Measurements from ENCODE around the gene MPND. TPM values are rescaled to one million over a fixed set of nuclear protein-coding genes. Genes with fewer than 3 reads are reported as not detected.

MPND gene
- total and polyA plus RNA-seq, 10 of the 15 experiments (the other 5 are each of a cell fraction or from before 2014, with no cell fraction given) = 0.79 to 18.3 (median 6.0) TPM

- ChIA-PET CTCF (interaction anchor here (0.9 to 2.1 kb wide), 7 partner anchors 9 to 113 kb away, joined by 3 to 10 read pairs (median 6); partner anchors contain the start of genes CHAF1A and SH3GL1), POLR2A (interaction anchor here (0.7 to 9.4 kb wide), 7 partner anchors 10 to 150 kb away, joined by 3 to 110 read pairs (median 5); partner anchors contain the start of genes CHAF1A, EBI3 and SH3GL1), RAD21 (ENCODE audit: unreplicated experiment) (interaction anchor here (0.6 to 2.8 kb wide), 5 partner anchors 10 to 409 kb away, joined by 3 to 17 read pairs (median 4); partner anchors contain the start of genes CHAF1A, DAPK3, EBI3 and MPND), SMC1A (ENCODE audit: uncharacterized antibody, unreplicated experiment) (interaction anchor here (1.2 to 4.3 kb wide), 4 partner anchors 10 to 22 kb away, joined by 3 to 24 read pairs (median 4); partner anchors contain the start of gene CHAF1A)
- peaks cover 5 to 8% of the 10 kb centered on the region in 2 experiments; a peak in 3 of 4 replicates for H3K36me3 ChIP-seq (ENCODE audit: control insufficient read depth in 2 of 2, insufficient read depth in 2 of 2, low read length in 1 of 2)
- WGBS (ENCODE audit: insufficient coverage, insufficient replicate concordance, low lambda C conversion rate, missing lambda C conversion rate) = 2% methylated on average over 19 of the region's 20 CpGs
- ATAC-seq = peak; percentile 52
- peak; percentile 69 for DNase-seq (ENCODE audit: low read depth, low spot score)
- H3K27me3 ChIP-seq (replicated peaks in 1 of 2; ENCODE audit: control insufficient read depth in 2 of 2, insufficient read depth in 2 of 2, low read length in 1 of 2) = no peaks in the 10 kb centered on the region
- intact Hi-C loops (cut with micrococcal nuclease; ENCODE audit: unreplicated experiment) (no loop called here), in situ Hi-C loops (cut with MboI) (no loop called here)
- peaks cover 73% of the 10 kb centered on the region for H3K4me1 ChIP-seq (ENCODE audit: control insufficient read depth, insufficient read depth, low read length)
- H3K4me2 ChIP-seq (ENCODE audit: control insufficient read depth, insufficient read depth) = peak overlapping the region; percentile 67
- peak overlapping the region; percentile 76 for H3K9ac ChIP-seq (ENCODE audit: control insufficient read depth, insufficient read depth, low read length)
- peak overlapping the region; percentile 53 for H3K4me3 ChIP-seq
- BruUV-seq (replicated peaks) = no TSS peak
- H2AFZ ChIP-seq (ENCODE audit: control insufficient read depth, low read depth, low read length) = no peak overlapping the region
- peaks cover 81% of the 10 kb centered on the region for H3K79me2 ChIP-seq (ENCODE audit: control insufficient read depth, insufficient read depth, low read length)
- FAIRE-seq = peak; percentile 23
- no peaks in the 10 kb centered on the region for H4K20me1 ChIP-seq (ENCODE audit: control insufficient read depth, insufficient read depth)
- H3K9me3 ChIP-seq (replicated peaks; ENCODE audit: control insufficient read depth, insufficient read depth, low read length) = no peaks in the 10 kb centered on the region
- peak overlapping the region; percentile 64 for H3K27ac ChIP-seq (ENCODE audit: control insufficient read depth, insufficient read depth)
- peak; percentile 34; the same call in 1 of the 2 replicates for TF ChIP-seq BCL11A (IDR thresholded peaks at IDR 0.05; ENCODE audit: low read depth, low read length)
- TF ChIP-seq POLR2AphosphoS5 (IDR thresholded peaks at IDR 0.05; ENCODE audit: low read length) = no peak
- TF ChIP-seq CBX5 (IDR thresholded peaks at IDR 0.05; ENCODE audit: low read depth) = no peak
- TF ChIP-seq EZH2 (IDR thresholded peaks at IDR 0.05; ENCODE audit: borderline replicate concordance, control insufficient read depth, low read depth, low read length) = no peak
- TF ChIP-seq ELK1 (IDR thresholded peaks at IDR 0.05; ENCODE audit: low read depth, low read length) = no peak
- TF ChIP-seq NR2C2 (IDR thresholded peaks at IDR 0.05; ENCODE audit: borderline replicate concordance, control insufficient read depth, insufficient read length, low read depth) = no peak
- no peak for TF ChIP-seq CBFB (IDR thresholded peaks at IDR 0.05; ENCODE audit: low read depth)
- TF ChIP-seq ZBED1 (IDR thresholded peaks at IDR 0.05; ENCODE audit: borderline replicate concordance) = no peak
- TF ChIP-seq MEF2B (IDR thresholded peaks at IDR 0.05; ENCODE audit: partially characterized antibody, poor library complexity, severe bottlenecking) = peak; percentile 74
- 0 out of 2 replicates have a peak, but pooled peaks have one; percentile 25 for TF ChIP-seq LARP7 (IDR thresholded peaks at IDR 0.05)
- peak; percentile 95 to 98 for TF ChIP-seq BHLHE40 (IDR thresholded peaks at IDR 0.05; ENCODE audit: borderline replicate concordance in 1 of 2, low read depth in 2 of 2, low read length in 1 of 2)
- TF ChIP-seq CHD1 (IDR thresholded peaks at IDR 0.05; ENCODE audit: low read depth, low read length) = no peak
- TF ChIP-seq SIX5 (IDR thresholded peaks at IDR 0.05; ENCODE audit: low read depth, low read length, severe bottlenecking) = no peak
- peak; percentile 88; the same call in 1 of the 2 replicates for TF ChIP-seq RELB (IDR thresholded peaks at IDR 0.05; ENCODE audit: low read depth)
- TF ChIP-seq ZNF274 (IDR thresholded peaks at IDR 0.05; ENCODE audit: insufficient read depth, insufficient read length) = no peak
- TF ChIP-seq GATAD2B (conservative IDR thresholded peaks at IDR 0.05; ENCODE audit: low read depth) = peak; percentile 22; the same call in 1 of the 2 replicates
- TF ChIP-seq YY1 (IDR thresholded peaks at IDR 0.05; ENCODE audit: low read depth, low read length) = 0 out of 2 replicates have a peak, but pooled peaks have one; percentile 65
- 0 out of 2 replicates have a peak, but pooled peaks have one; percentile 5 for TF ChIP-seq SMC3 (IDR thresholded peaks at IDR 0.05; ENCODE audit: borderline replicate concordance, low read length)
- TF ChIP-seq TCF3 (IDR thresholded peaks at IDR 0.05; ENCODE audit: borderline replicate concordance, insufficient read depth, low read depth, low read length) = peak; percentile 74; the same call in 1 of the 2 replicates
- TF ChIP-seq TBL1XR1 (IDR thresholded peaks at IDR 0.05; ENCODE audit: low read depth, low read length) = peak; percentile 68; the same call in 1 of the 2 replicates
- TF ChIP-seq ATF7 (IDR thresholded peaks at IDR 0.05; ENCODE audit: low read depth) = peak; percentile 81
These were observed 36.3 kb downstream of the MPND start for GRCh38 chr19:4379383-4380253.

Measured in GM12878 (cell line).